NCI-H82 (cell line): ENCODE results near the gene AWAT1.
"Not testable (repeated sequence)": the region's sequence is repeated elsewhere in the genome, so short reads cannot be mapped to it uniquely, and the experiment has no call there.

ENCODE experiments used
- DNase-seq: peaks from one replicate; lab custom pipeline; 2025; lab: John Stamatoyannopoulos, UW

AWAT1 gene

GRCh38 chrX:70234355-70234754 is at the start of gene AWAT1:
AWAT1 (plus strand) TSS chrX:70234655; CDS start chrX:70234696, 41 bp downstream.
- DNase-seq, result no peak

DNA sequence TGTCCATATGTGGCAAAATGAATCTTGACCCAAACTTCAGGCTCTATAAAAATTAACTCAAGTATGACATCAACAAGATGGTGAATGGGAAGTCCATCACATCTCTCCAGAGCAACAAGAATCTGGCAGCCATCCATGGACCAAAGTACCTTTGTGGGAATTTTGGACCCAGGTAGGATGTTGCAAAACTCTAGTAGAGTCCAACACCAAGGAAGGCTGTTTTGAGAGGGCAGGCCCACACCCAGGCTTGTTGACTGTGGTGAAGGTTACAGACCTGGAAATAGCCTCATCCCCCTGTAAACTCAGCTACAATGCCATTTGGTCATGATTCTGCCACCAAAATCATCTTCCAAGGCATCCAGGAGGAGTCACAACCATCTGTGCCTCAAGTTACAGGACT is 44.2 kb upstream of the AWAT1 start:
- DNase-seq, result no peak

- peak; percentile 87 for DNase-seq
Measured at GRCh38 chrX:70196961-70197720, 37.3 kb upstream of the AWAT1 start.

DNA sequence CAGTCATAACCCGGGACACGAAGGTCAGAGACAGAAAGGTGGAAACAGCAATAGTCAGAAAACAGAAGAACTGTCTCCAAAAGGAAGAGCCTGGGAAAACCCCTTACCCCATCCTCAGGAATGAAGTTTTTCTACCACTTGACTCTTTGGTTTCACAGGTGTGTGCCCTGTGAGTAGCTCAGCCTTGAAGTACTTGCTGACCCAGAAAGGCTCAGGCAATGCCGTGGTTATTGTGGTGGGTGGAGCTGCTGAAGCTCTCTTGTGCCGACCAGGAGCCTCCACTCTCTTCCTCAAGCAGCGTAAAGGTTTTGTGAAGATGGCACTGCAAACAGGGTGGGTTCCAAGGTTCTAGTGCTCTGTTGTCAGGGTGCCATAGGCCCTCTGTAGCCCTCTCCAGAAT is 32.7 kb upstream of the AWAT1 start:
- no peak for DNase-seq

DNA sequence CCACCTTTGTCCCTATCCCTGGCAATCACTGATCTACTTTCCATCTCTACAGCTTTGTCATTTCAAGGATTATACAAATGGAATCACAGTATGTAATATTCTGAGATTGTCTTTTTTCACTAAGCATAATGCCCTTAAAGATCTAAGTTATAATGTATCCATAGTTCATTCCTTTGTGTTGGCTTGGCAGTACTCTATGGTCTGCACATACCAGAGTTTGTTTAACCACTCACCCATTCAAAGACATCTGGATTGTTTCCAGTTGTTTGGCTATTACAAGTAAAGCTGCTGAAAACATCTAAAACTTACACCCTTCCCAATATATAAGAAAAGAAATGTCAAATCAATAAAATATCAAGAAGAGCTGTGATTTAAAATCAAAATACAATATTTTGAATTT is 26.0 kb upstream of the AWAT1 start:
- no peak for DNase-seq

DNA sequence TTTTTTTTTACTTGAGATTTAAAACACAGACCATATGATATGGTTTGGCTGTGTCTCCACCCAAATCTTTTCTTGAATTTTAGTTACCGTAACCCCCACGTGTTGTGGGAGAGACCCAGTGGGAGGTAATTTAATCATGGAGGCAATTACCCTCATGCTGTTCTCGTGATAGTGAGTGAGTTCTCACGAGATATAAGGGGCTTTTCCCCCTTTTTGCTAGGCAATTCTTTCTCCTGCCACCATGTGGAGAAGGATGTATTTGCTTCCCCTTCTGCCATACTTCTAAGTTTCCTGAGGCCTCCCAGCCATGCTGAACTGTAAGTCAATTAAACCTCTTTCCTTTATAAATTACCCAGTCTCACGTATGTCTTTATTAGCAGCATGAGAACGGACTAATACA is 24.9 kb upstream of the AWAT1 start:
- peak; percentile 35 for DNase-seq

- DNase-seq, result peak; percentile 71
Measured at GRCh38 chrX:70219938-70220764, 14.3 kb upstream of the AWAT1 start.

GRCh38 chrX:70226048-70226447 is 8.4 kb upstream of the AWAT1 start:
- DNase-seq, result no peak

GRCh38 chrX:70226687-70227086 is 7.8 kb upstream of the AWAT1 start:
- DNase-seq, result no peak

DNA sequence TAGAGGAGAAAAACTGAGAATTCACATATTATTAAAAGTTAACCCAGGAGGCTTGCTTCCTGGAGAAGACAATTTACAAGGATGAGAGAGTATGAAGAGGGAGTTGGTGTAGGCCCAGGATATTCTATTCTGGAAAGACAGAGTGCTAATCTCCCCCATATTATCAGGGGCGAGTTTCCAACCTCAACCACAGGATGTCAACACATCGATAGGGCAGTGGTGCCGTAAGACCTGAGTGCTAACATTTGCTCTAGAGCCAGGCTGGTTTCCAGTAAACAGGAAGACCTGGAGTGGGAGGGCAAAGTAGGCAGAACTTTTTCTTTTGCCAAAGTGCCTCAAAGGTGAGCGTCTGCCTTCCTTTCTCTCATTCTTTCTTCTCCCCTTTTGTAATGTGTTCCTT is 2.8 kb upstream of the AWAT1 start:
- DNase-seq, result peak; percentile 69

DNA sequence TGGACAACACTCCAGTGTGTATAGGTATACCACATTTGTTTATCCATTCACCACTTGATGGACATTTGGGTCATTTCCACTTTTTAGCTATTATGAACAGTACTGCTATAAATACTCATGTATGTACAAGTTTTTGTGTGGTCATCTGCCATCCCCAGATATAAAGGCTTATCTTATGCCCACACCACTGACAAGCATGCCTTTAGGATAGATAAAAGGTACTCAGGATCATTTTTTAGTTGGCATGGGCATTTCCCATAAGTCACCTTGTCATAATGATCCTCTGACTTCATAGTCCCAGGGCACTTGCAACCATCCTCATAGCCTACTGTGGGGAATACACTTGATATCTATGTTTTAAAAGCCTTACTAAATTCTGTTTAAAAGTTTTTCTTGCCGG is 6.3 kb downstream of the AWAT1 start:
- no peak for DNase-seq

- no peak for DNase-seq
Measured at GRCh38 chrX:70241501-70241900, 7.0 kb downstream of the AWAT1 start.

GRCh38 chrX:70243601-70244000 is 9.1 kb downstream of the AWAT1 start:
- DNase-seq, result not testable (repeated sequence)

DNA sequence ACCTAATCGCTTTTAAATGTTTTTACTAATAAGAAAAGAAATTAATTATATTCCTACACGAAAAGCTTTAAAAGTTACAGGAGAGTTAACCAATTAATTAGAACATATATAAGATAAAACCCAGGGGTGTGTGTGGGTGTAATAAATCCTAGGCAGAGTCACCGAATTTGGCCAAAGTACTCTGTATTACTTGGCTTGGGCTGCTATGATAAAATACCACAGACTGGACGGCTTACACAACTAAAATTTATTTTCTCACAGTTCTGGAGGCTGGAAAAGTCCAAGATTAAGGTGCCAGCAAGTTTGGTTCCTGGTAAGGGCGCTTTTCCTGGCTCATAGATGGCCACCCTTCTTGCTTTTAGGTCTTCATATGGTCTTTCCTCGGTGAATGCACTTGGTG is 10.4 kb downstream of the AWAT1 start:
- no peak for DNase-seq

- DNase-seq, result no peak
Measured at GRCh38 chrX:70247252-70247651, 12.8 kb downstream of the AWAT1 start.

GRCh38 chrX:70252491-70252890 is 18.0 kb downstream of the AWAT1 start:
- DNase-seq, result no peak

- no peak for DNase-seq
Measured at GRCh38 chrX:70253377-70254062, 19.1 kb downstream of the AWAT1 start.

- DNase-seq, result no peak
Measured at GRCh38 chrX:70254063-70254400, 19.6 kb downstream of the AWAT1 start.

DNA sequence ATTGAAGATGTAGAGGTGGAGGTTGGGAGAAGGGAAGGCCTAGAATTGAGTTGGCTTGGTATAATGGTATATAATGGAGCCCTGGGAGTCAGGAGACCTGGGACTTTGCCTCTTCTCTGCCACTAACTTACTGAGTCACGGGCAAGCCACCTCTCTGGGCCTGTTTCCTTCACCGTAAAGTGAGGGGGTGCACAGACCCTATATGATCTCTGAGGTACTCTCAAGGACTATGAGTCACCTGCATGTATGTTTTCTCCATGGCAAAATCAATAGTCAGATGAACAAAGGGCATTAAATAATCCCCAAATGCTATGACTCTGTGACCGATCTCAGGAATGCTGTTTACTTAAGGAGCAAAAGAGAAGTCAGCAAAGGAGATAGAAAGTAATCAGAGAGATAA is 20.5 kb downstream of the AWAT1 start:
- DNase-seq, result no peak

- no peak for DNase-seq
Measured at GRCh38 chrX:70255452-70255851, 21.0 kb downstream of the AWAT1 start.

DNA sequence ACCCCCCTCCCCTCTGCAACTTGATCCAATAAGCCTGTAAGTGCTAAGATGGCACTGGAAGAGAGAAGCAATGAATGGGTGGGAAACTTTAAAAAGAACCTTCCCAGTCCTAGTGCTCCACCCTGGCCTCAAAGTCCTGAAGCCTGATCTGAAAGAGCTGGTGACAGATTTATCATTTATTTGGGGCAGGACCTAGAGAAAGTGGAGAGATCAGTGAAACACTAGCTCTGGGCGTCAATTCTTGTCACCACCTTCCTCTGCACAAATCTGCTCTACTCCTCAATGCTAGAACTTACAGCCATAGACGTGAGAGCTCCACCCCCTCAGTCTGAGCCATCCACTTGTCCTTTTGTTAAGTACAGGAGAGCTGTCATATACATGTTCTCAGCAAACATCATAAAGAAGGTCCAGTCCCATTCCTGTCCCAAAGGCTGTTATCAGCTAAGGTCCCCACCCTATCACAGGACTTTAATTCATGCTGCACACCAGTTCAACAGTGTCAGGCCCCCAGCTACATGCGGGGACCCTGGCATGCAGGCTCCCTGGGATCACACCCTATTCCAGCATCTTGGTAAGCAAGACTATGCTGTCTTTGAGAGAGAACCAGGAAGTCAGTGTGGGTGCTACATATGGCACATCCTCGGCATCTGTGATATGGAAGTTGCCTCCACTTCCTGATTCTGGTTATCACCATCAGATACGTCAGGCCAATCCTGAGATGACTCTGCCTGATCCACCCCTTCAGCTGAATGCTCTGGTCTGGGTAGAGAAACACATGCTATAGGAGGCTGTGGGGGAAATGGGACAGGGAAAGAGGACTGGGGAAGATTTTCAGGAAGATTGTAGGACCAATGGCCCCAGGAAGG is 23.2 kb downstream of the AWAT1 start:
- DNase-seq, result no peak

DNA sequence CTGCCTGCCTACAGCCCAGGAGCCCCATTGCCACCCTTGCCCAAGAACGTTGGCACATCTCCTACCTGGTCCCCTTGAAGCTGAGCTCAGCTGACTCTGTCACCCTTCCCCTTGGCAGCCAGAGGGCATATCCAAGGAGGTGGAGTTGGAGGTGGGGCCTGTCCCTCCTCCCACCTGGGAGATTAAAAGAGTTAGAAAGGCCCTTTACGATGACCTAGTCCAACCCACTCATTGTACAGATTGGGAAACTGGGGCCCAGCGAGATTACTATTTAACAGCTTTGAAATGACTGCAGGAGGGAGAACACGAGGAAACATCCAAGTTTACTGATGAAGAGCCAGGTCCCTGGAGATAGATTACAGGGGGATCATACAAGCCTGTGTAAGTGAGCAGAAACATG is 25.6 kb downstream of the AWAT1 start, which contains the start of gene P2RY4:
Gene P2RY4 (minus strand): TSS at position 101 of the 400 bp plus-strand sequence. CDS start 580 bp downstream, outside the sequence.
- peak; percentile 7 for DNase-seq
